ENCODE results near the gene PTCD1. TPM values are rescaled to one million over a fixed set of nuclear protein-coding genes. Genes with fewer than 3 reads are reported as not detected.
A peak's percentile ranks its signal among the peaks of the same experiment; 100 is the strongest.
"Not testable (repeated sequence)": the region's sequence is repeated elsewhere in the genome, so short reads cannot be mapped to it uniquely, and the experiment has no call there.

Gene PTCD1
- polyA plus RNA-seq, 1 donor (not counting 4 experiments of a cell fraction or from before 2014, with no cell fraction given): 2.8 TPM

- no peak for FAIRE-seq
Observed at GRCh38 chr7:99418260-99418659, 20.3 kb downstream of the PTCD1 start.

GRCh38 chr7:99415513-99416127 is 23.0 kb downstream of the PTCD1 start:
- dilution Hi-C loops (cut with MboI; ENCODE audit: extremely low pct_ligation_motif_present, low sequenced_read_pairs); H3K4me3 ChIP-seq (ENCODE audit: control insufficient read depth in 2 of 3, extremely low read depth in 1 of 3, insufficient read depth in 2 of 3, low read depth in 1 of 3, low read length in 3 of 3); H3K4me2 ChIP-seq (ENCODE audit: control insufficient read depth, extremely low read depth, insufficient read depth, low read depth, low read length); H3K9me1 ChIP-seq (ENCODE audit: control insufficient read depth, extremely low read depth, insufficient read depth, low read length); H3K9ac ChIP-seq (ENCODE audit: control insufficient read depth, extremely low read depth, insufficient read depth, low read length); H2AFZ ChIP-seq (ENCODE audit: control insufficient read depth, low read length); FAIRE-seq; DNase-seq (ENCODE audit: low read depth, low spot score); H3K4me1 ChIP-seq (ENCODE audit: control insufficient read depth, extremely low read depth, insufficient read depth, low read length); H4K20me1 ChIP-seq (ENCODE audit: control insufficient read depth, extremely low read depth, insufficient read depth, low read length); H3K9me3 ChIP-seq (ENCODE audit: control insufficient read depth, low read depth, low read length); H3K27ac ChIP-seq (ENCODE audit: control insufficient read depth, insufficient read depth, low read length); H3K27me3 ChIP-seq (ENCODE audit: control insufficient read depth, extremely low read depth, insufficient read depth, low read length): not testable (repeated sequence)
- Histone ChIP-seq H3K79me2 (ENCODE audit: control insufficient read depth, insufficient read depth, low read length) (peaks cover 20% of the 10 kb centered on the region), H3K36me3 (ENCODE audit: control insufficient read depth in 2 of 2, extremely low read depth in 1 of 2, insufficient read depth in 2 of 2, low read length in 2 of 2) (peaks cover 45 to 47% of the 10 kb centered on the region in 2 experiments)
- peak; percentile 37 to 65 (median 48) for TF ChIP-seq CTCF (optimal IDR thresholded peaks at IDR 0.05 in 1 of 3, IDR thresholded peaks at IDR 0.05 in 1 of 3, conservative IDR thresholded peaks at IDR 0.05 in 1 of 3; ENCODE audit: extremely low read depth in 1 of 3, insufficient read depth in 2 of 3, low read length in 3 of 3)

More at GRCh38 chr7:99418260-99418659, 20.3 kb downstream of the PTCD1 start:
- H3K36me3 ChIP-seq (ENCODE audit: control insufficient read depth in 2 of 2, extremely low read depth in 1 of 2, insufficient read depth in 2 of 2, low read length in 2 of 2): peaks cover 31 to 38% of the 10 kb centered on the region in 2 experiments
- H3K9ac ChIP-seq (ENCODE audit: control insufficient read depth, extremely low read depth, insufficient read depth, low read length): no peak overlapping the region
- TF ChIP-seq CTCF (optimal IDR thresholded peaks at IDR 0.05 in 1 of 3, IDR thresholded peaks at IDR 0.05 in 1 of 3, conservative IDR thresholded peaks at IDR 0.05 in 1 of 3; ENCODE audit: extremely low read depth in 1 of 3, insufficient read depth in 2 of 3, low read length in 3 of 3) (no peak), EZH2 (IDR thresholded peaks at IDR 0.05; ENCODE audit: low read length) (no peak)
- H3K4me1 ChIP-seq (ENCODE audit: control insufficient read depth, extremely low read depth, insufficient read depth, low read length): no peaks in the 10 kb centered on the region
- DNase-seq (ENCODE audit: low read depth, low spot score): no peak
- H4K20me1 ChIP-seq (ENCODE audit: control insufficient read depth, extremely low read depth, insufficient read depth, low read length): peaks cover 4% of the 10 kb centered on the region
- no peaks in the 10 kb centered on the region for H3K79me2 ChIP-seq (ENCODE audit: control insufficient read depth, insufficient read depth, low read length)
- no peak overlapping the region for H2AFZ ChIP-seq (ENCODE audit: control insufficient read depth, low read length)
- no peak overlapping the region for H3K27ac ChIP-seq (ENCODE audit: control insufficient read depth, insufficient read depth, low read length)
- H3K9me1 ChIP-seq (ENCODE audit: control insufficient read depth, extremely low read depth, insufficient read depth, low read length): no peaks in the 10 kb centered on the region
- H3K4me3 ChIP-seq (ENCODE audit: control insufficient read depth in 2 of 3, extremely low read depth in 1 of 3, insufficient read depth in 2 of 3, low read depth in 1 of 3, low read length in 3 of 3): no peak overlapping the region
- no peak overlapping the region for H3K4me2 ChIP-seq (ENCODE audit: control insufficient read depth, extremely low read depth, insufficient read depth, low read depth, low read length)
- dilution Hi-C loops (cut with MboI; ENCODE audit: extremely low pct_ligation_motif_present, low sequenced_read_pairs): no loop called here
- H3K9me3 ChIP-seq (ENCODE audit: control insufficient read depth, low read depth, low read length): no peaks in the 10 kb centered on the region
- no peaks in the 10 kb centered on the region for H3K27me3 ChIP-seq (ENCODE audit: control insufficient read depth, extremely low read depth, insufficient read depth, low read length)
